Measurements from ENCODE around the gene MAFB.

Gene MAFB

DNA sequence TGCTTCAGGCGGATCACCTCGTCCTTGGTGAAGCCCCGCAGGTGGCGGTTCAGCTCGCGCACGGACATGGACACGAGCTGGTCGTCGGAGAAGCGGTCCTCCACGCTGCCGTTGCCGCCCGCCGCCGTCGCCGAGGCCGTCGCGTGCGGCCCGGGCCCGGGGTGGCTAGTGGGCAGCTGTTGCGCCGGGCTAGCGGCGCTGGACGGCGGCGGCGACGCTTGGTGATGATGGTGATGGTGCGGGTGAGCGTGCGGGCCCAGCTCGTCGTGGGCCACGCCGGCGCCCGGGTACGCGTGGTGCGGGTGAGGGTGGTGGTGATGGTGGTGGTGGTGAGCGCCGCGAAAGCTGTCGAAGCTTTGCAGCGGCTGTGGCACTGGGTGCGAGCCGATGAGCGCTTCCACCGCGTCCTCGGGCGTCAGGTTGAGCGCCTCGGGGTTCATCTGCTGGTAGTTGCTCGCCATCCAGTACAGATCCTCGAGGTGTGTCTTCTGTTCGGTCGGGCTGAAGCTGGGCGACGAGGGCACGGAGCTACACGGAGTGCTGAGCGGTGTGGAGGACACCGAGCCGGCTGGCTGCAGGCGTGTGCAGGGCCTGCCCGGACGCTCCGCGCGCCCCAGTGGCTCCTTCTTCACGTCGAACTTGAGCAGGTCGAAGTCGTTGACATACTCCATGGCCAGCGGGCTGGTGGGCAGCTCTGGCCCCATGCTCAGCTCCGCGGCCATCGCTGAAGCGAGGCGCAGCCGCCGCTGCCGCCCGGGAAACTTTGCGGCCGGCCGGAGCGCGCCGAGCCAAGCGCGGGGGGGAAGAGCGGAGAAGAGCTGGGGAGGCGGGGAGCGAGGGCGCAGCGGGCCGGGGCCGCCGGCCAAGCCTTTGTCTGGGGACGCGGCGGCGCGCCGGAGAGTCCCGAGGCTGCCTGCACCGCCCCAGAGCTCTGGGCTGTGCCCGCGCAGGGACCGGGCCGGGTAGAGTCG is 622 bp downstream of the MAFB start:
- DNase-seq (ENCODE audit: low read depth): no peak
- peak overlapping the region; percentile 40 for H3K4me3 ChIP-seq (ENCODE audit: control insufficient read depth, low read depth, low read length)
- TF ChIP-seq, protein P1, sequence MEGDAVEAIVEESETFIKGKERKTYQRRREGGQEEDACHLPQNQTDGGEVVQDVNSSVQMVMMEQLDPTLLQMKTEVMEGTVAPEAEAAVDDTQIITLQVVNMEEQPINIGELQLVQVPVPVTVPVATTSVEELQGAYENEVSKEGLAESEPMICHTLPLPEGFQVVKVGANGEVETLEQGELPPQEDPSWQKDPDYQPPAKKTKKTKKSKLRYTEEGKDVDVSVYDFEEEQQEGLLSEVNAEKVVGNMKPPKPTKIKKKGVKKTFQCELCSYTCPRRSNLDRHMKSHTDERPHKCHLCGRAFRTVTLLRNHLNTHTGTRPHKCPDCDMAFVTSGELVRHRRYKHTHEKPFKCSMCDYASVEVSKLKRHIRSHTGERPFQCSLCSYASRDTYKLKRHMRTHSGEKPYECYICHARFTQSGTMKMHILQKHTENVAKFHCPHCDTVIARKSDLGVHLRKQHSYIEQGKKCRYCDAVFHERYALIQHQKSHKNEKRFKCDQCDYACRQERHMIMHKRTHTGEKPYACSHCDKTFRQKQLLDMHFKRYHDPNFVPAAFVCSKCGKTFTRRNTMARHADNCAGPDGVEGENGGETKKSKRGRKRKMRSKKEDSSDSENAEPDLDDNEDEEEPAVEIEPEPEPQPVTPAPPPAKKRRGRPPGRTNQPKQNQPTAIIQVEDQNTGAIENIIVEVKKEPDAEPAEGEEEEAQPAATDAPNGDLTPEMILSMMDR (IDR thresholded peaks at IDR 0.05; ENCODE audit: control insufficient read depth, insufficient read depth, low read depth, low read length, missing control alignments): no peak

DNA sequence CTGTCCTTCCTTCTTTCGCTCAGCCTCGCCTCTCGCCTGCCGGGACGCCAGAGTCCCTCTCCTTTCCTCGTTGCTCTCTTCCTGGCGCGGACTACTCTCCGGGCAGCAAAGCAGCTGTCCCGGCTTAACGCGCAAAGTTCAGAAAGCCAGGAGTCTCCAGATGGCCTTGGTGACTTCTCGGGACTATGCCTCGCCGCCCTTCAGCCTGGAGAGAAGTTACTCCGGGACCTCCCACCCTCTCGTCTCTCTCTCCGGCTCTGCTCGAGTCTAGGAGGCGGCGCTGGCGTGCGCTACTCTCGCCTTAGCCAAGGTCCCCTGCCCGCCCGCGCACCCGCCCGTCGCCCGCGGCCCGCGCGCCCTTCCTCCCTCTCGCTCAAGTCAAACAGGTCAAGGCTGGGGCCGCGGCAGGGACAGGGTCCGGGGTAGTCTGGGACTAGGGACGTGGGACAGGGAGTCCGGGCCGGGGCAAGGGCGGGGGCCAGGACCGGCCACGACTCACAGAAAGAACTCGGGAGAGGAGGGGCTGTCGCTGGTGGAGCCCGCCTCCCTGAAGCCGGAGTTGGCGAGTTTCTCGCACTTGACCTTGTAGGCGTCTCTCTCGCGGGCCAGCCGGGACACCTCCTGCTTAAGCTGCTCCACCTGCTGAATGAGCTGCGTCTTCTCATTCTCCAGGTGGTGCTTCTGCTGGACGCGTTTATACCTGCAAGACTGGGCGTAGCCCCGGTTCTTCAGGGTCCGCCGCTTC is 1.5 kb downstream of the MAFB start:
- DNase-seq (ENCODE audit: low read depth): no peak
- TF ChIP-seq, protein P1 (IDR thresholded peaks at IDR 0.05; ENCODE audit: control insufficient read depth, insufficient read depth, low read depth, low read length, missing control alignments): no peak
- peak overlapping the region; percentile 20 for H3K4me3 ChIP-seq (ENCODE audit: control insufficient read depth, low read depth, low read length)

DNA sequence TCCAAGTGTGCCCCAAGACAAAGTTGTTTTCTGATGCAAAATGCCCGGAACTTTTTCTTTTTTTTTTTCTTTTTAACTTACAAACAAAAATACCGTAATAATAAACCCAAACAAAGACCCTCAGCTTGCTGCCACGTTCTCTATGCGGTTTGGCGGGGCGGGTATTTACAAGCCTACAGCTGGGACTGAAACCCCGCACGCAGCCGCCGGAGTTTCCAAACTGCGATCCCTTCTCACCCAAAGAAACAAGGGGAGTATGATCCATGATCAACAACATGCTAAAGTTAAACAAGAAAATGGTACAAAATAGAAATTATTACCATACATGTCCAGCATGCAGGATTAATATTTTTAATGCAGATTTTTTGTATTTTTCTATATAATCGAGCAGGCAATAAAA is 2.1 kb downstream of the MAFB start:
- TF ChIP-seq, protein P1 (IDR thresholded peaks at IDR 0.05; ENCODE audit: control insufficient read depth, insufficient read depth, low read depth, low read length, missing control alignments): no peak
- DNase-seq (ENCODE audit: low read depth): no peak
- no peak overlapping the region for H3K4me3 ChIP-seq (ENCODE audit: control insufficient read depth, low read depth, low read length)

DNA sequence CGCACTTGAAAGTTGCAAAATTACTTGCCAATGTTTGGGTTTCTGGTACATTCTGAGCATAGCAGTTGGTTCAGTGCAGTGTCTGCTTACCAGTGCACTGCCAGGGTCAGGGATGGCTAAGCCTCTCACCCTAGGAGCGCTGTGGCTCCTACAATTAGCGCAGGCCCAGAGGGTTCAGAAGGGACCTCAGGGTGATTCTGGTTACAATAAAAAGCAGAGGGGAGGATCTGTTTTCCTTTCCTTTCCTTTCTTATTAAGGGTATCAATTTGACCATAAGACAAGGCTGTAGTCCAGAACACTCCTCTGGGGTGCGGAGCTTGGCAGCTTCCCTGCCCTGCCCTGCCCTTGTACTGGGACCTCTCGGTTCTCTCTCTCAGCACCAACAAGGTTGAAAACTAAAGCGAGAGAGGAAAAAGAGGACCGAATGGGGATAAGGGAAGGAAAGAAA is 2.6 kb downstream of the MAFB start:
- no peak for DNase-seq (ENCODE audit: low read depth)
- H3K4me3 ChIP-seq (ENCODE audit: control insufficient read depth, low read depth, low read length): no peak overlapping the region
- TF ChIP-seq, protein P1 (IDR thresholded peaks at IDR 0.05; ENCODE audit: control insufficient read depth, insufficient read depth, low read depth, low read length, missing control alignments): no peak

DNA sequence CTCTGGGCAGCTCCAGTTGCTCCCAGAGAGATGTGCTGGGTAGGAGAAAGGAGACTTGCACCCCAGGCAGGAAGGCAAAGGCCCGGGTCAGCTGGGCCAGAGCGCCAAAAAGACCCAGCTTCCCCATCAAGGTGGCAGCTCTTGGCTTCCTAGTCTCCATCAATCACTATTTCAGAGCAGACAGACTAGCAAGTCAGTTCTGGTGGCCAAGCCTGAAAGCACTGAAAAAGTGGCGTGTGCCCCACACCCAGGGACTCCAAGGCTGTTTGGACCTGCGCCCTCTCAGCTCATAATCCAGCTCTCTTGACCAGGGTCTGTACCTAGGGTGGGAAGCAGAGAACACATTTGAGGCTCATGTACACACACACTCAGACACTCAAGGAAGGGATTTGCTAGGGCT is 3.7 kb downstream of the MAFB start:
- TF ChIP-seq, protein P1 (IDR thresholded peaks at IDR 0.05; ENCODE audit: control insufficient read depth, insufficient read depth, low read depth, low read length, missing control alignments): no peak
- H3K4me3 ChIP-seq (ENCODE audit: control insufficient read depth, low read depth, low read length): no peak overlapping the region
- no peak for DNase-seq (ENCODE audit: low read depth)

DNA sequence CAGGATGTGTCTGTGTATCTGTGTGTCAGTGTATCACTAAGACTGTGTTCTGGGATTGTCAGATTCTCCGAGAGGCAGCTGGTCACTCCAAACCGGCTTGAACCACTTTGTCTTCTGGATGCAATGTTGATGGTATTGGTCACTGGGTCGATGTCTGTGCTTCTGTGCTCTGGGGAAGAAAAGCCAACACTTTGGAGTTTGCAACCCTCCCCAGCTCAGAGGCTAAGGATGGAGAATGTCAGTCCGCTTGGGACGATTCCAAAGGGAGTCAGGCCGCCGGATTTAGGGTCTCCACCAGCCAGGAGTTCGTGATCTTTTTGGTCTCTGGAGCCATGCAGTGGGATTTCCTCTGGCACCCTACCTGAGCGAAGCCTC is 5.2 kb downstream of the MAFB start:
- no peak for DNase-seq (ENCODE audit: low read depth)
- TF ChIP-seq, protein P1 (IDR thresholded peaks at IDR 0.05; ENCODE audit: control insufficient read depth, insufficient read depth, low read depth, low read length, missing control alignments): no peak

More for the DNA sequence above, 5.2 kb downstream of the MAFB start:
- no peak overlapping the region for H3K4me3 ChIP-seq (ENCODE audit: control insufficient read depth, low read depth, low read length)

Measured in AG09309 (cell line).